HG02588 (cell line): ENCODE measurements around the gene LSP1.

Experiments
- ATAC-seq: cut with Tn5 transposase; IDR thresholded peaks from one replicate; pipeline ENCODE4 v1.9.1; 2021; ENCODE audit warnings: mild to moderate bottlenecking, moderate library complexity; ENCODE audit not compliant: unreplicated experiment

Gene LSP1

GRCh38 chr11:1888347-1888753 lies 35.5 kb downstream of the LSP1 start:
- ATAC-seq = no peak

DNA sequence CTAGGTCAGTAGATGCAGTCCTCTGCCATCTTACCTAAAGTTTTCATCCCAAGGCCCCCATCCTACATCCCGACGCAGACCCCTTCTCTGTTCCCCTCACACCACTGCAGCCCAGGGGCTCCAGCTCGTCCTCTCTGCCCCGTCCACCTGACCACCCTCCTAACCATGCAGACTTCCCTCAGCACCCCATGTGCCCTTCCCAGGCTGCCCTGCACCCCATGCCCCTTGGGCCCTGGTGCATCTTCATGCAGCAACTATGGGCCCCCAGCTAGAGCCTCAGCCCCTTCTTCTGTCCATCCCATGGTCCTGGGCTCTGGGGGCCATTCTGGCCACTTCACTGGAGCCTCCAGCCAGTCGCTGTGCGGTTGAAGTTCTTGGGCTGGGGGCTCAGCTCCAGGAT lies 35.9 kb downstream of the LSP1 start:
- no peak for ATAC-seq

- no peak for ATAC-seq
Measured at GRCh38 chr11:1889224-1889930, 36.5 kb downstream of the LSP1 start.

DNA sequence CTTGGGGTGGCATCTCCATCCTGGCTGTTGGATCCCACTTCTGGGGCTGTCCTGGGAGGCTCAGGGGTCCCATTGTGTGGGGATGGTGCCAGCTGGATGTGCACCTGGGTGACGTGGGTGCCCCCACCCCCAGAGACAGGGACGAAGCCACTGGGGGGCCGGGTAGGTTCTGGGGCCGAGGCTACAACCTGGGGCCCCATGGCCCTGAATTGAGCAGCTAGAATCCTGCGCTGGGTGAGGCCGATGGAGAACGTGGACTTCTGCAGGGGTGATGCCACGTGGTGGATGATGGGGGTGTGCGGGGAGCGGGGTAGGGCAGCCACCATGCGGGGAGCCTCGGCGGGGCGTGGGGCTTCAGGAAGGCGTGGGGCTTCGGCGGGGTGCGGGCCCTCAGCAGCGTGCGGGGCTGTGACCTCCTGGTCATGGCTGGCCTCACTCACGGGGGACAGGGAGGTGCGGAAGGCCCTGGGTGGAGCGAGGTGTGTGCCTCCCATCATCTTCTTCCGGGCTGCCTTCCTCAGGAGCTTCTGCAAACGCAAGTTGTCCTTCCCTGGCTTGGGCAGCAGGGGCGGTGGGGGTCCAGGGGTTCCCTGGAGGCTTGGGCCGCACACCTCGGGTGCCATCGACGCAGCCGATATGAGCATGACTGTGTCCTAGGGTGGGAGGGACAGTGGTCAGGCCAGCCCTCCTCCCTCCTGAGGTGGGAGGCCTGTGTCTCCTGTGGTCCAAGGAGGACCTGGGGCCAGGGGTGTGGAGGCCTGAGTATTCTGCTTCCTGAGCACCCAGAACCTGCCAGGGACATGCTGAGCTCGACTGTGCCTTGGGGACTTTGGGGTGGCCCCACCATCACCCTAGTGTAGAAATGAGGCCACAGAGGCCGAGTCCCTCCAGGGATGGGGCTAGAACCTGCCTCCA lies 37.3 kb downstream of the LSP1 start:
- no peak for ATAC-seq

GRCh38 chr11:1890856-1891830 lies 38.3 kb downstream of the LSP1 start:
- no peak for ATAC-seq

GRCh38 chr11:1891831-1892115 lies 38.9 kb downstream of the LSP1 start, which contains the start of gene PRR33:
Gene PRR33, minus strand, starts transcription at chr11:1891895. Its CDS starts 1,311 bp downstream, at chr11:1890584.
- no peak for ATAC-seq

DNA sequence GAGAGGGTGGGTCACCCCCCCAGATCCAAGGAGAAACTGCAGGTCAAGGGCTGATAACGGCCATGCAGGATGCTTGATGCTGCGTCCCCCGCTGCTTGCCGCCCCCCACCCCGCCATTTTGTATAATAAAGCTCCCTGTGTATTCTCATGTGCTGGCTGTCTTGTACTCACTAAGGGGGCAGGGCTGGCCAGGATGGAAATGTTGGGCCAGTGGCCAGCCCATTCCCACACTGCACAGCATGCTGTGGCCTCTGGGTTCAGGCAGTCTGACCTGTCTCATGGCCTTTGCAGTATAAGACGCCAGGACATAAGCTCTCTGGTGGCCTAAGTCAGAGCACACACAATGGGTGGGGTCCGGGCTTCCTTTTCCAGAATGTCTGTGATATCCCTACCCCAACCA lies 39.2 kb downstream of the LSP1 start:
- ATAC-seq = no peak

DNA sequence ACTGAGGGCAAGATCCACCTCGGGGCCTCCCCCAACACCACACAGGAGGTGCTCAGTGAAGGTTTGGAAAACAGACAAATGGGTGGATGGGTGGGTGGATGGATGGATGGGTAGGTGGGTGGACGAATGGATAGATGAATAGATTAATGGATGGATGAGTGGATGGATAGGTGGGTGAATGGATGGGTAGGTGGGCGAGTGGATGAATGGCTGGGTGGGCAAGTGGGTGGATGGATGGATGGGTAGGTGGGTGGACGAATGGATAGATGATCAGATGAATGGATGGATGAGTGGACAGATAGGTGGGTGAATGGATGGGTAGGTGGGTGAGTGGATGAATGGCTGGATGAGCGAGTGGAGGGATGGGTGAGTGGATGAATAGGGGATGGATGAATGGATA lies 39.7 kb downstream of the LSP1 start:
- no peak for ATAC-seq

GRCh38 chr11:1893581-1894359 lies 40.9 kb downstream of the LSP1 start:
- no peak for ATAC-seq

GRCh38 chr11:1894759-1895158 lies 41.9 kb downstream of the LSP1 start:
- ATAC-seq = no peak

- no peak for ATAC-seq
Measured at GRCh38 chr11:1896468-1896867, 43.6 kb downstream of the LSP1 start.

DNA sequence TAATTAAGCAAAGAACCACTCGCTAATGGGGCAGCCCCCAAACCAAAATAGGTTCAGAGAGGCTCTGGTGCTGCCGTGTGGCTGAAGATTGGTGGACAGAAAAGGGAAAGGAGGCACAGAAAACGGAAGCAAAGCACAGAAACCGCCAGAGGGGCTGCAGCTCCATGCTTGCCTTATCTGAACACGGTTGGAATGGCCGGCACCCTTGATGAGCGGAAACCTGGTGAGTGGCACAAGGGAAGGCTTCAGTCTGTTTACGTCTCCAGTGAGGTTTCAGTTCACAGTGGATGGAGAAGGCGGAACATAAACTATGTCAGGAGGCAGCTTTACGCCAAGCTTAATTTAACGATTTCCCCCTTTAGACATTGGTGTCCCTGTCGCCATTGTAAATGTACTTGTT lies 44.0 kb downstream of the LSP1 start:
- no peak for ATAC-seq

DNA sequence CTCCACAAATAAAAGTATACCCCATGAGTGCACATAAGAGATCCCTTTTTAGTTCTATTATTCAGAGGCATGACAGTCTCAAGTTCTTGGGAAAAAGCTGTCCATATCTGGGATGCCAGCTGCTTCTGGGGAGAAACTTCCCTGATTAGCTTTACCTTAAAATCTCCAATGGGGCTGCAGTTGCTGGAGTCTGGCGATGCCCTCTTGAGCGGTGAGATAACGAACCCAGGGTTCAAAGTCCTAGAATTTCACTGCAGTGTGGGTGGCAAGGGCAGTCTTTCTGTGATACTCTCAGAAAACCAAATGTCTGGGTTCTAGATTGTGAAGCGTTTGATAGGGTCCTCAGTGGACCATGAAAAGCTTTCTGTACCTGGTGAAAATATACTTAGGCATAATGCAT lies 46.2 kb downstream of the LSP1 start:
- ATAC-seq = no peak

GRCh38 chr11:1899686-1900085 lies 46.8 kb downstream of the LSP1 start:
- ATAC-seq = no peak

GRCh38 chr11:1906181-1906580 lies 53.3 kb downstream of the LSP1 start:
- ATAC-seq = no peak

DNA sequence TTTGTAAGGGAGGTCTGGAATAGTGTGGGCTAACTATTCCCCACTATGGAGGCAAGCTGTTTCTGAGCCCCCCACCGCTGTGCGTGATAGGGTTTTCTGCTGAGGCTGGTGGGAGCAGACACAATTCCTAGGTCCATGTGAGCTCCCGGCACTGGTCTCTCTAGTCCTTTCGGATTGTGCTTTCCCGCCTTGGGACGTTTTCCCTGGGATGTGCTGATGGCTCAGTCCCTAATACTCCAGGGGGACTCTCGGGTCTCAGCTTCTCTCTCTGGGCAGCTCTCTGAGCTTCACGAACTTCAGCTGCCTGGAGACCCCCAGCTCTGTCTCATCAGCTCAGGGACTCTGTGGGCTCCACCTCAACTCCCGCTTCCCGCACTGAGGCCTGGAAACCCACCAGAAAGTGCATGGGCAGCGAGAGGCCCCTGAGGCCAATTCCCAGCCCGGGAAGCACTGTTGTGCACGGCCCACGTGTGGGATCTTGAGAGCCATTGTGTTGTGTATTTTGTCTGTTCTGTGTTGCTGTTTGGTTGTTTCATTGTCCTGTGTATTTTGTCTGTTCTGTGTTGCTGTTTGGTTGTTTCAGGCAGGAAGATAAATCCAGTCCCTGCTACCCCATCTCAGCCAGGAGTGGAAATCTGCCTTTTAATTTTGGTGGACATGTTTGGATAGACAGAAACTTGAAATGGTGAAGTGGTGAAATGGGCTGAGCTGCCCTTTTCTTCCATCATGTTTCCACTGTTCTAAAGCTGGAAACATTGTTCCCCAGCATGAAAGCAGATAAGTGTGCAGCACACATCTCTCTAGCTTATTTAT lies 53.9 kb downstream of the LSP1 start:
- ATAC-seq = no peak

GRCh38 chr11:1908618-1909017 lies 55.7 kb downstream of the LSP1 start:
- ATAC-seq = no peak

GRCh38 chr11:1909524-1909923 lies 56.6 kb downstream of the LSP1 start:
- no peak for ATAC-seq

DNA sequence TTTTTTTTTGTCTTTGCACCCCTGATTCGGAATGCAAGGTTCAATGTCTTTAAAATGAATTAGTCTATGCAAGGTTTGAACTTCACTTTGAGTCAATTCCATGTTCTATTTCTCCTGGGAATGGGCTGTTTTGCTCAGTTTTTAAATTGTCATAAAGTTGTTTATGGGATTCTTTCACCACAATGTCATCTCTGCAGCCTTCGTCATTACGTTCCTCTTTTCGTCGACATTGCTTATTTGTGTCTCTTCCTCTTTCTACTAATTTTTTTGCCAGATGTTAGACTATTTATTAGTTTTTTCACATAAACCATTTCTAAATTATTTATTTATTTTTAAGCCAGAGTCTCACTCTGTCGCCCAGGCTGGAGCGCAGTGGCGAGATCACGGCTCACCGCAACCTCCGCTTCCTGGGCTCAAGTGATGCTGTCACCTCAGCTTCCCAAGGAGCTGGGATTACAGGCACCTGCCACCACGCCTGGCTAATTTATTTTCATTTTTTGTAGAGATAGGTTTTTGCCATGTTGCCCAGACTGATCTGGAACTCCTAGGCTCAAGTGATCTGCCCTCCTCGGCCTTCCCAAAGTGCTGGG lies 59.5 kb downstream of the LSP1 start:
- ATAC-seq = no peak
